H1 (cell line): Measurements from ENCODE around the gene SLC7A8. TPM values are rescaled to one million over a fixed set of nuclear protein-coding genes. Genes with fewer than 3 reads are reported as not detected.

Source experiments
- CTCF ChIA-PET: fragments of 300-600 bp; sonication (Branson Sonifier 250); formaldehyde crosslinking; loops from one replicate; lab custom pipeline; 2021; ENCODE audit not compliant: partially characterized antibody; lab: Charles Lee
- POLR2A ChIA-PET: fragments of 300-600 bp; sonication (Branson Sonifier 250); formaldehyde crosslinking; loops from one replicate; lab custom pipeline; 2021; ENCODE audit warnings: inconsistent platforms; ENCODE audit not compliant: partially characterized antibody; lab: Charles Lee
- DNase-seq, 2 experiments: peaks; one replicate each; pipeline versions ENCODE4 v3.0.0 to v3.0.0-alpha.2; 2010 to 2022; ENCODE audit warnings: low spot score in 2 of 2, low read depth in 1 of 2, mixed read lengths in 1 of 2
- FAIRE-seq: peaks from 2 replicates; lab custom pipeline; 2011; peaks lifted over from hg19 to GRCh38; lab: Jason Lieb, UNC
- H2AFZ ChIP-seq: 2 replicates; pipeline ENCODE4 v1.8.1; 2012; ENCODE audit warnings: low read length, inconsistent platforms
- H2AK5ac ChIP-seq: 2 replicates; pipeline ENCODE4 v1.6.1; 2013; ENCODE audit warnings: low read depth, low read length
- H2BK120ac ChIP-seq: replicated peaks from 2 replicates; pipeline ENCODE3; 2013; ENCODE audit warnings: low read depth, low read length, inconsistent platforms
- H2BK12ac ChIP-seq: 2 replicates; pipeline ENCODE4 v1.6.1; 2013; ENCODE audit warnings: low read depth, low read length
- H2BK15ac ChIP-seq: 2 replicates; pipeline ENCODE4 v1.6.1; 2013; ENCODE audit warnings: low read length
- H2BK20ac ChIP-seq: 2 replicates; pipeline ENCODE4 v1.6.1; 2013; ENCODE audit warnings: low read length
- H2BK5ac ChIP-seq: 2 replicates; pipeline ENCODE4 v1.6.1; 2013; ENCODE audit warnings: low read depth, low read length
- H3K14ac ChIP-seq: 2 replicates; pipeline ENCODE4 v1.6.1; 2013; ENCODE audit warnings: inconsistent platforms; ENCODE audit not compliant: insufficient read length
- H3K18ac ChIP-seq: 2 replicates; pipeline ENCODE4 v1.6.1; 2013; ENCODE audit warnings: low read length; ENCODE audit errors: extremely low read depth
- H3K23ac ChIP-seq: 2 replicates; pipeline ENCODE4 v1.6.1; 2013; ENCODE audit warnings: inconsistent platforms; ENCODE audit not compliant: insufficient read length
- H3K23me2 ChIP-seq: 2 replicates; pipeline ENCODE4 v1.6.1; 2013; ENCODE audit warnings: low read depth, low read length
- H3K27ac ChIP-seq: 2 replicates; pipeline ENCODE4 v1.6.1; 2011; ENCODE audit warnings: low read depth, low read length, inconsistent platforms
- H3K27me3 ChIP-seq, 4 experiments: replicated peaks in 1 of 4; 1 replicate in 1 of 4; 2 replicates in 3 of 4; pipeline versions ENCODE4 v1.6.1 to v1.8.1; 2011 to 2013; ENCODE audit warnings: low read length in 3 of 4, mild to moderate bottlenecking in 3 of 4, inconsistent platforms in 2 of 4, mixed read lengths in 2 of 4, moderate library complexity in 1 of 4; ENCODE audit not compliant: control insufficient read depth in 3 of 4, insufficient read depth in 3 of 4; ENCODE audit errors: extremely low read depth in 1 of 4
- H3K36me3 ChIP-seq, 4 experiments: 2 replicates each; pipeline versions ENCODE4 v1.6.1 to v1.8.1; 2011 to 2013; ENCODE audit warnings: mild to moderate bottlenecking in 4 of 4, low read length in 3 of 4, moderate library complexity in 2 of 4, control low read depth in 1 of 4, inconsistent platforms in 1 of 4; ENCODE audit not compliant: insufficient read depth in 4 of 4, control insufficient read depth in 2 of 4
- H3K4ac ChIP-seq: replicated peaks from 2 replicates; pipeline ENCODE3; 2013; ENCODE audit warnings: low read length, low read depth, mixed read lengths, inconsistent platforms; ENCODE audit not compliant: insufficient read length
- H3K4me1 ChIP-seq, 4 experiments: replicated peaks in 1 of 4; 1 replicate in 1 of 4; 2 replicates in 3 of 4; pipeline versions ENCODE4 v1.6.1 to v1.8.1; 2011 to 2013; ENCODE audit warnings: low read length in 3 of 4, inconsistent platforms in 2 of 4, mixed read lengths in 1 of 4; ENCODE audit not compliant: insufficient read depth in 4 of 4, control insufficient read depth in 3 of 4
- H3K4me2 ChIP-seq, 2 experiments: 2 replicates each; pipeline versions ENCODE4 v1.6.1 to v1.8.1; 2011 to 2013; ENCODE audit warnings: low read depth in 2 of 2, low read length in 2 of 2, control low read depth in 1 of 2, inconsistent platforms in 1 of 2, mild to moderate bottlenecking in 1 of 2; ENCODE audit not compliant: insufficient read depth in 1 of 2
- H3K4me3 ChIP-seq, 4 experiments: fragments of 200-600, 300-600 bp in 1 of 4; sonication (generic), shearing (Covaris generic), sonication (Bioruptor Twin) in 1 of 4; 2 replicates each; pipeline versions ENCODE4 v1.5.1 to v1.8.1; 2011 to 2016; ENCODE audit warnings: low read length in 4 of 4, low read depth in 3 of 4, control low read depth in 2 of 4, inconsistent platforms in 2 of 4, mild to moderate bottlenecking in 2 of 4, mixed read lengths in 1 of 4, moderate library complexity in 1 of 4; ENCODE audit not compliant: insufficient read depth in 2 of 4; ENCODE audit errors: extremely low read depth in 1 of 4
- H3K56ac ChIP-seq: replicated peaks from 2 replicates; pipeline ENCODE3; 2013; ENCODE audit warnings: low read depth, mild to moderate bottlenecking, mixed read lengths, low read length, inconsistent platforms; ENCODE audit not compliant: insufficient read length
- H3K79me1 ChIP-seq: 2 replicates; pipeline ENCODE4 v1.6.1; 2013; ENCODE audit warnings: low read depth, low read length, control low read depth
- H3K79me2 ChIP-seq, 2 experiments: 2 replicates each; pipeline versions ENCODE4 v1.6.1 to v1.8.1; 2012 to 2013; ENCODE audit warnings: low read length in 2 of 2, mild to moderate bottlenecking in 2 of 2, inconsistent platforms in 1 of 2; ENCODE audit not compliant: insufficient read depth in 2 of 2, control insufficient read depth in 1 of 2
- H3K9ac ChIP-seq, 4 experiments: replicated peaks in 1 of 4; 1 replicate in 1 of 4; 2 replicates in 3 of 4; pipeline versions ENCODE4 v1.6.1 to v1.8.1; 2011 to 2013; ENCODE audit warnings: low read depth in 3 of 4, low read length in 3 of 4, control low read depth in 2 of 4, mild to moderate bottlenecking in 2 of 4, moderate library complexity in 2 of 4, inconsistent platforms in 1 of 4; ENCODE audit errors: extremely low read depth in 1 of 4
- H3K9me3 ChIP-seq, 2 experiments: 2 replicates each; pipeline versions ENCODE4 v1.6.1 to v1.8.1; 2012 to 2013; ENCODE audit warnings: mild to moderate bottlenecking in 2 of 2, moderate library complexity in 2 of 2, control low read depth in 1 of 2, inconsistent platforms in 1 of 2, low read depth in 1 of 2, low read length in 1 of 2, mixed read lengths in 1 of 2; ENCODE audit not compliant: insufficient read depth in 2 of 2
- H4K20me1 ChIP-seq, 2 experiments: replicated peaks in 1 of 2; 2 replicates each; pipeline versions ENCODE3 to v1.8.1; 2011 to 2013; ENCODE audit warnings: inconsistent platforms in 2 of 2, low read length in 2 of 2, mild to moderate bottlenecking in 1 of 2; ENCODE audit not compliant: insufficient read depth in 2 of 2, control insufficient read depth in 1 of 2
- H4K5ac ChIP-seq: 2 replicates; pipeline ENCODE4 v1.6.1; 2013; ENCODE audit warnings: low read length, low read depth, mixed read lengths, inconsistent platforms; ENCODE audit not compliant: insufficient read length
- H4K8ac ChIP-seq: 2 replicates; pipeline ENCODE4 v1.8.0; 2013; ENCODE audit warnings: mild to moderate bottlenecking, moderate library complexity, low read length, inconsistent platforms; ENCODE audit not compliant: insufficient read depth; ENCODE audit errors: extremely low read depth
- H4K91ac ChIP-seq: replicated peaks from 2 replicates; pipeline ENCODE3; 2013; ENCODE audit warnings: low read length, mixed read lengths, inconsistent platforms; ENCODE audit not compliant: insufficient read length
- CTCF ChIP-seq, 3 experiments: IDR thresholded peaks; 1 replicate in 2 of 3; 2 replicates in 1 of 3; pipeline versions ENCODE4 v1.5.1 to v1.6.1; 2011; ENCODE audit warnings: low read length in 3 of 3, mild to moderate bottlenecking in 3 of 3, inconsistent platforms in 2 of 3, low read depth in 1 of 3, moderate library complexity in 1 of 3; ENCODE audit not compliant: insufficient read depth in 1 of 3; ENCODE audit errors: control extremely low read depth in 1 of 3
- POLR2A ChIP-seq, 2 experiments: IDR thresholded peaks; 1 replicate in 1 of 2; 2 replicates in 1 of 2; pipeline ENCODE4 v1.6.1; 2011; ENCODE audit warnings: low read depth in 2 of 2, low read length in 2 of 2, mild to moderate bottlenecking in 2 of 2; ENCODE audit errors: control extremely low read depth in 1 of 2
- SIRT6 ChIP-seq: IDR thresholded peaks from one replicate; pipeline ENCODE4 v1.7.1; 2012; ENCODE audit warnings: low read length, inconsistent platforms
- WGBS, 2 experiments: shearing (Covaris generic) in 1 of 2; methylation state at CpG; one replicate each; pipeline versions ENCODE4 v1.1.6 to v1.1.7; 2013 to 2015; ENCODE audit warnings: low lambda C conversion rate in 2 of 2, mixed read lengths in 2 of 2, inconsistent platforms in 1 of 2, low coverage in 1 of 2, missing lambda C conversion rate in 1 of 2; ENCODE audit not compliant: insufficient replicate concordance in 2 of 2, insufficient coverage in 1 of 2, insufficient read length in 1 of 2; ENCODE audit errors: extremely low coverage in 1 of 2, missing lambda C conversion rate in 1 of 2; 5-methylcytosine and 5-hydroxymethylcytosine counted together
- polyA plus RNA-seq, 7 experiments: library from polyadenylated mRNA; depleted of rRNA in 3 of 7; stranded (reverse) in 5 of 7; unstranded in 2 of 7; fragments of >200 nt in 5 of 7; fragments of 200-250 nt in 2 of 7; gene quantifications; 1 replicate in 5 of 7; 2 replicates in 1 of 7; 4 replicates in 1 of 7; pipeline versions ENCODE4 v1.2.1 to v1.2.3, GENCODE V29; 2011 to 2013; ENCODE audit warnings: missing spikeins in 2 of 7, mixed read lengths in 2 of 7
- total RNA-seq: library from RNA; stranded (reverse); fragmentation: NEBNext Ultra II Directional; extraction: Animal tissue kit (Norgen Biotek cat#: 25700); gene quantifications from 2 replicates; pipeline ENCODE4 v1.2.1, GENCODE V29; 2021

SLC7A8 gene
- total and polyA plus RNA-seq, 2 of the 8 experiments (the other 6 are each of a cell fraction or from before 2014, with no cell fraction given): 182 to 204 TPM

GRCh38 chr14:23183158-23183470 is 346 bp downstream of the SLC7A8 start:
- Histone ChIP-seq H2BK15ac (no peak overlapping the region), H3K27ac (0 out of 2 replicates have a peak overlapping the region, but pooled peaks have one; percentile 1), H3K79me2 (peaks cover 5 to 41% of the 10 kb centered on the region in 2 experiments), H3K4me2 (peak overlapping the region; percentile 67 to 72), H3K4me1 (peaks cover 0 to 4% (median under 1%) of the 10 kb centered on the region in 4 experiments; a peak in 5 of 7 replicates), H4K5ac (no peak overlapping the region), H4K20me1 (peaks cover 0 to 6% of the 10 kb centered on the region in 2 experiments), H3K4me3 (peak overlapping the region; percentile 52 to 83 (median 62)), H2BK20ac (no peak overlapping the region), H3K18ac (no peak overlapping the region; the same call in 1 of the 2 replicates), H4K8ac (no peak overlapping the region), H3K4ac (no peak overlapping the region), H2BK12ac (no peak overlapping the region; the same call in 1 of the 2 replicates), H3K23me2 (peaks cover 6% of the 10 kb centered on the region; the same call in 1 of the 2 replicates), H2AK5ac (no peak overlapping the region), H3K79me1 (0 out of 2 replicates have a peak, but pooled peaks cover 3% of the 10 kb centered on the region), H2AFZ (no peak overlapping the region), H3K9me3 (no peaks in the 10 kb centered on the region; a peak in 1 of 4 replicates), H3K36me3 (no peaks in the 10 kb centered on the region), H3K14ac (no peak overlapping the region), H3K9ac (peak overlapping the region; percentile 52 to 71 (median 66)), H3K56ac (no peak overlapping the region), H3K23ac (no peak overlapping the region), H2BK5ac (peak overlapping the region; percentile 47; the same call in 1 of the 2 replicates), H2BK120ac (no peak overlapping the region), H3K27me3 (no peaks in the 10 kb centered on the region), H4K91ac (no peak overlapping the region)
- FAIRE-seq (no peak), DNase-seq (no peak)
- ChIA-PET POLR2A (interaction anchor here (0.9 to 2.3 kb wide), 7 partner anchors 10 to 138 kb away, joined by 3 to 10 read pairs (median 4); partner anchors contain the start of gene PABPN1), CTCF (interaction anchor here (0.6 to 10.7 kb wide), 6 partner anchors 9 to 357 kb away, joined by 3 to 290 read pairs (median 4); partner anchors contain the start of gene CEBPE)
- WGBS, 2 experiments: 6% methylated on average over 4 of the region's 4 CpGs; no CpG with 5 or more reads in 1 of the 2 experiments
- TF ChIP-seq POLR2A (IDR thresholded peaks at IDR 0.05; ENCODE audit: control extremely low read depth in 1 of 2, low read depth in 2 of 2, low read length in 2 of 2) (peak in 1 of 2 experiments; percentile 42; a peak in 1 of 3 replicates), CTCF (IDR thresholded peaks at IDR 0.05; ENCODE audit: control extremely low read depth in 1 of 3, insufficient read depth in 1 of 3, low read depth in 1 of 3, low read length in 3 of 3) (no peak), SIRT6 (no peak)
